Effector CD8-positive, alpha-beta T cell (primary cell): Measurements from ENCODE around the gene ANKRD23.

Experiments used
- DNase-seq: peaks from one replicate; lab custom pipeline; 2025; lab: John Stamatoyannopoulos, UW

ANKRD23 gene

GRCh38 chr2:96838345-96839292, 5.2 kb downstream of the ANKRD23 start:
- no peak for DNase-seq

GRCh38 chr2:96837575-96837974, 6.2 kb downstream of the ANKRD23 start:
- no peak for DNase-seq

- no peak for DNase-seq
Observed at GRCh38 chr2:96835830-96836229, 8.0 kb downstream of the ANKRD23 start.

DNA sequence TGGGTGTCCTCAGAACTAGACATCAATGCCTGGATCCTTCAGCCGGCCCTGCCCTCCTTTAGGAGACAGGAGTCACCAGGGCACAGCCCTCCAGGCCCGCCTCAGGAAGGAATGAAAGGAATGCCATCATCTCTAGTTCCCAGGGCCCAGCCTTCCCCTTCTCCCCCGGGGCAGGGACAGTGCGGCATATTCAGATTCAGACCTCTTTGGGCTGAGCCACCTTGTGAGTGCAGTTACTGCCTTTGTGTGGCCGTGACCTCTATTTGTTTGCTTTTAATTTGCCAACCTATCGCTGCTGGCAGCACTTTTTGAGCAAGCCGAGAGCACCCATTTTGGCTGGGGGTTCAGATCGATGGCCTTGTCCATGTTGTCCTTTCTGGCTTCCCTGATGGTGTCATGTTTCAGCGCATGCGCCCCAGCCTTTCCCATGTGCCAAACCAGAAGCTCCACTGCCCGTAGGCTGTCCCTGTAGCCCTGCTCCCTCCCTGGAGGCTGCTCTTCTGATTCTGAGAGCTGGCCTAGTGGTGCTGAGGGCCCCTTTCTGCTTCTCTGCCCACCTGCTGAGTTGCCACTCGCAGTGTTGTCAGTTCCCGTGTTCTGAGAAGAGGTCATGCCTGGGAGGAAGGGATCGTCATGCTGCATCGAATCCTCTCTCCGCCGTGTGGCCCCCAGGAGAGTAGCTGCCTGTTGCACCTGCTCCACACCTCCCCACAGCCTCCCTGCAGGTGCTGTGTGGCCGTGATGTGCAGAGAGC, 10.9 kb downstream of the ANKRD23 start:
- DNase-seq = no peak

DNA sequence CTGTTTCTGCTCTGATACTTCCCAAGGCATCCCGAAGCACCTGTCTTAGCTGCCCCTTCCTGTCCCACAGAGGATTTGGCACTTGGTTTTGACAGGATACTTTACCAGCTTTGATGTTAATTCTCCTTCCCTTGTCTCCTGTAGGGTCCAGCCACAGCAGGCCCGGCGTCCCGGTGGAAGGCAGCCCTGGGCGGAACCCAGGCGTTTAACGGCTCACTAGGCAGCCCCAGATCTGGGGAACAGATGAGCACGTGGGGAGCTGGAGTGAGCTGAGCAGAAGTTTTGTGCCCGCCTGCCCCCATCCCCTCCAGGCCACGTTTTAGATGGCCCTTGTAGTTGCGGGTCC, 11.4 kb downstream of the ANKRD23 start:
- DNase-seq = no peak

- no peak for DNase-seq
Observed at GRCh38 chr2:96831679-96832078, 12.1 kb downstream of the ANKRD23 start.

DNA sequence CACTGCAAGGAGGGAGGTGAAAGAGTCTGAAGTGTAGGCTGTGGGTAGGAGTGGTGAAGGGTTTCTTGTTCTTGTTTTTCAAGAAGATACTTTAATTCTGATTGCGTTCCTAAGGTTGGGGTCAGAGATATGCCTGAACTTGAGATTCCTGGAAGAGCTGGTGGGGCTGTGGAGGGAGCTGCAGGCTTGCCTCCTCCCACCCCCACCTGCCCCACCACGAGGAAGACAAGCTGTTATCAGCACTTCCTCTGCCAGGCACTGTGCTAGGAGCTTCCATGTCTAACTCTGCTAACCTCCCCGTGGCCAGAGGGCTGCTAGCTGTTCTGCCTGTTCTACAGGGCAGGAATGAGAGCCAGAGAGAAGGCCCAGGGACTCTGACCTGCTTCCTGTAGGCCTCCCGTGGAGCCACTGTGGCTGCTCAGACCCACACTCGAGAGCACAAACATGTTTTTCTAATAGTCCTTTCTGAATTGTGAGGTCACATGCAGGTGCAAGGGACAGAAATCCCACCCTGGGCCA, 13.7 kb downstream of the ANKRD23 start:
- DNase-seq = no peak

GRCh38 chr2:96828874-96829273, 14.9 kb downstream of the ANKRD23 start:
- no peak for DNase-seq

DNA sequence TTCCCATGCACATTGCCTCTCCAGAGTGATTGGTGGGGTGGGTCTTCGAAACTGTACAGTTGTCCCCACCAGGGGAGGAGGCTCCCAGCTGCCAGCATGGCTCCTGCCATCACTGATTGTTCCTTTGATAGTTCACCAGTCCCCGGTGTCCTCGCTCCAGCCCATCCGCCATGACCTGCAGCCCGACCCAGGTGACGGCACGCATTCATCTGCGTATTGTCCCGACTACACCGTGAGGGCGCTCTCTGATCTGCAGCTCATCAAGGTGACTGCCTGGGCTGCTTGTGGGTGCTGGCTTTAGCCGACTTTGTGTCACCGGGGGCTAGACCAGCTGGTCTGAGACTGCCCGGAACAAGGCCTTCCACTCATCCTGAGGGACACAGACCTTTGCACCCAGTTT, 15.4 kb downstream of the ANKRD23 start:
- DNase-seq = no peak

- no peak for DNase-seq
Observed at GRCh38 chr2:96826546-96827278, 17.1 kb downstream of the ANKRD23 start.

DNA sequence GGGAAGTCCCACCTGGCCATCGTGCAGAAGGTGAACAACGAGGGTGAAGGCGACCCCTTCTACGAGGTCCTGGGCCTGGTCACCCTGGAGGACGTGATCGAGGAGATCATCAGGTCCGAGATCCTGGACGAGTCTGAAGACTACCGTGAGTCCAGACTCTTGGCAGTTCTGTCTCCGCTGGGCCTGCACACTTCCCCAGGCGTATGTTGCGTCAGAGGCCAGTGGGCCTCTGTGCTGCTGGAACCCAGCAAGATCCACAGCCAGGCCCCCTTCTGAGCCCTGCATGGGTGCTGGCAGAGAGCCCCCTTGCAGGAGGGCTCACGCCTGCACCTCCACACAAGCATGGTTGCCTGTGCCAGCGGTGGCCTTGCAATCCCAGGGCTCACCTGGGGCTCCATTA, 18.8 kb downstream of the ANKRD23 start:
- DNase-seq = no peak

GRCh38 chr2:96824079-96824870, 19.5 kb downstream of the ANKRD23 start:
- no peak for DNase-seq

DNA sequence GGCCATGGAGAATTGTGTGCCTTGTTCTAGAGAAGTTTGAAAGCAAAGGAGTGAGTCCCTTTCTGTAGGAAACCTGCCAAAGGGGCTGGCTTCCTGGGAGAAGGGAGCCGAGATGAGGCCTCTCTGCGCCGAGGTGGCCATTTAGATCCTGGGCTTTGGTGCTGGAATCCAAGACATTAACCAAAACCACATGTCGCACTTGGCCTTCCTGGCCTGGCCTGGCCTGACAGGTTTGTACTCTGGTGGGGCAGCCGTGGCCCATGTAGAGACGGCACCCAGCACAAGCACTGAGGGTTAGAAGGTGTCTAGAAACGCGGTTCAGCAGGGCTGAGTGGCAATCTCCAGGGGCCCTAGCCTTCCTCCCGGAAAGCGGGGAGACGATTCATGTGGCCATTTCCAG, 20.6 kb downstream of the ANKRD23 start:
- DNase-seq = no peak

DNA sequence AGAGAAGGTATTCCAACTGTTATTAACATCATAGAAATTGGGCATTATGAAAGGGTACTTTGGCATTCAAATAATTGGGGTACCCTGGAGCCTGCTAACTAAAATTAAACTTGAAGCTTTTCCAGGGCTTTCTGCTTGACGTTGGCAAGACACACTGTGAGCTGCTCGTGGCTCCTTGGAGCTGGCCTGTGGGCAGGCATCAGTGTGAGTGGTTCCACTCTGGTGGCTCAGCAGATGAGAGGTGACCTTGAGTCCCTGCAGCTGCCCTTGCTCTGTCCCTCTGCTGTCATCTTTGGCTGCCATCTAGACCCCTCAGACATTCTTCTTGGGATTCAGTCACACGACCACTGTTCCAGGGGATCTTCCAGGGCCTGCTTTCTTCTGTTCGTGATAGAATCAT, 21.0 kb downstream of the ANKRD23 start:
- DNase-seq = no peak

DNA sequence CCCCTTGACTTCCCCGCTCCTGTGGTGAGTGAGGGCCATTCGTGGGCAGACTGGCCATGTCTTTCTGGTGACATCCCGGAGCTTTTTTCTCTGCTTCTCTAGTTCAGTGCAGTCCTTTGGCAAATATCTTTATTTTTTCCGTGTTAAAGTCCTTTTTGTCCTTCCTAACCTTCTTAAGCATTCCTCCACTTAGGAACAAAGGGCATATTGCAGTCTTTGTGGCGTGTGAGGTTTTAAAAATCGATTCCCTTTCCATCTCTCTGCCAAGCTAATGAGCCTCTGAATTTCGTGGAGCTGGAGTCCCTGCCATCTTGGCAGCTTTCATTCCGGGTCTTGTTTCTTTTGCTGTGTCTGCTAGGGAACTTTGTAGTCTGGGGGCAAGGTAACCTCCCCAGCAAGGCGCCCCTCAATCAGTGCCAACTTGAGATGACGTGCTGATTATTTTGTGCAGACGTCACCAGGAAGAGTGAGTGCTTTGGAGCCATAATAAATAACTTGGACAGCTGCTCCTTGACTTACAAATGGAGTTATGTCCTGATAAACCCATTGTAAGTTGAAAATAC, 22.6 kb downstream of the ANKRD23 start:
- no peak for DNase-seq

GRCh38 chr2:96819876-96820511, 23.8 kb downstream of the ANKRD23 start:
- DNase-seq = no peak

DNA sequence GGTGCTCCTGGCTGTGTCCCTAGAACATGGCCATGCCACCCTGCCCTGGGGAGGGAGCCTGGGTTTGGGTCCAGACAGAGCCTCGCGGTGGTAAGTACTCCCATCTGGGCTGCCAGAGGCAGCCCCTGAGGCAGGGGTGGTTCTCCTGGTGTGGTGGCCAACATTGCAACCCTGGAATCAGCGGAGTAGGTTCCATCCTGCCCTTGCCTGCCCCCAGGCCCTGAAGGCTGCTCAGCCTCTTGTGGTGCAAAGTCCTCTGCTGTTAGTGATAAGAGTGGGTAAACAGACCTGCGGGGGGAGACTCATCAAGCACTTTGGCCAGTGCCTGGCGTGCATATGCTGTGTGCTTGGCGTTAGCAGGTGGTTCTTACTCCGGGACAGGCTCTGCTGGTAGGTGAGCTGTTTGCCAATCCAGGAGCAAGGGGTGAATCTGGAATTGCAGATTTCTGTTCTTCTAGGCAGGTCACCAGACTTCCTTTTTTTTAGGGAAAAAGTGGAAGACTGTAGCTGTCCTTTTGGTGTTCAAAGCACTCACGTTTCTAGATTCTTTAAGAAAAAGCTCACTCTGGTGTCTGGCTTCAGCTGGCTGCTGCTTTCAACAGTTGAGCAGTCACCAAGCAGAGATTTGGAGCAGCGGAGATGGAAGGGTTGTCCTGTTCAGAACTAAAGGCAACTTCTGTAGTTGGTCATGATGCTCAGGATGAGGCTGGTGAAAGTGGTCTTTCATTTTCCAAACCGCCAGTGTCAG, 24.5 kb downstream of the ANKRD23 start:
- DNase-seq = no peak

DNA sequence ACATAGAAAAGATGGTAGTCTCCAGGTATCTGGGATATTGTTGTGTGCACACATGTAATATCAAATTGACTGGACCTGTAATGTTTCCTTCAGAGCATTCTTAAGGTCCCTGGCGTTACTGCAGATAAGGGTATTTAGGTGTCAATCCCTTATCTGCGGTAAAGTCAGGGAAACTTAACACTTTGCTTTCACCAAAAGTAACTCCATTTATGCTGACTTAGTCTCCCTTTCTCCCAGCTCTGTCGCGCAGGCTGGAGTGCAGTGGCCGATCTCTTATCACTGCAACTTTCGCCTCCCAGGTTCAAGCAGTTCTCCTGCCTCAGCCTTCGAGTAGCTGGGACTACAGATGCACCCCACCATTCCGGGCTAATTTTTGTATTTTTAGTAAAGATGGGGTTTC, 25.9 kb downstream of the ANKRD23 start:
- no peak for DNase-seq

- DNase-seq = no peak
Observed at GRCh38 chr2:96816836-96817702, 26.8 kb downstream of the ANKRD23 start.
